Measurements from ENCODE around the gene DNAH14.
A peak's percentile ranks its signal among the peaks of the same experiment; 100 is the strongest.
"Not testable (repeated sequence)": the region's sequence is repeated elsewhere in the genome, so short reads cannot be mapped to it uniquely, and the experiment has no call there.

Gene DNAH14

DNA sequence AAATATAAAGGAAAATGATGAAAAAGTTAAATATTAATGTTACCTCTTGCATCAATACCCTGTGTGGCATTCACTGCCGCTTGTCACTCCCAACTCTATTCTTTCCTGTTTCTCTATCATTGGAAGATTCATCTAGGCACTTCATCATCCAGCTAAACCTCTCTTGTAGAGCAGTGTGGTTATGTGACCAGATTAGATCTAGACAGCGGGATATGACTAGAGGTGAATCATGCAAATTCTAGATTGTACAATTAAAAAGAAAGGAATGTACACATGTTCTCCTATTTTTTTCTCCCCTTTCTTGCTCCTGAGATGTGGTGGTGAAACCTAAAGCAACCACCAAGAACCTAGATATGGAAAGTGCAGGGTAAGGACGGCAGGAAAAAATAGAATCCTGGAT is 324.3 kb downstream of the DNAH14 start:
- DNase-seq = no peak

DNA sequence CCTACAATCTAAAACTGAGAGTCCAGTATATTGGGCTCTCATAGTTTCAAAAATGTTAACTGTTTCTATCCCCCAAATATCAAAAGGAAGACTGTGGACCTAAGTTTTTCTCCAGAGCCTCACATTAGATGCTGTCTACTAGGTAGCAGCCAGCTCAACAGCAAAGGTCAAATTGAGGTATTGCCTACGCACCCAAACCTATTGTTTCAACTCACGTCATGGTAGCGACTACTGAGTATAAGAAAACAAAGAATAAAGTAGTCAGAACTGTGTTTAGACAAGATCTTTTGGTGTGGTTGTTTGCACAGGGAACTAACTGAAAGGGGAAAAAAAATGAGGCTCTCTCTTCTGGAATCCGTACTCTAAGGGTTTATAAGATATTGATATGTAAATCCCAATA is 325.2 kb downstream of the DNAH14 start:
- DNase-seq = no peak

DNA sequence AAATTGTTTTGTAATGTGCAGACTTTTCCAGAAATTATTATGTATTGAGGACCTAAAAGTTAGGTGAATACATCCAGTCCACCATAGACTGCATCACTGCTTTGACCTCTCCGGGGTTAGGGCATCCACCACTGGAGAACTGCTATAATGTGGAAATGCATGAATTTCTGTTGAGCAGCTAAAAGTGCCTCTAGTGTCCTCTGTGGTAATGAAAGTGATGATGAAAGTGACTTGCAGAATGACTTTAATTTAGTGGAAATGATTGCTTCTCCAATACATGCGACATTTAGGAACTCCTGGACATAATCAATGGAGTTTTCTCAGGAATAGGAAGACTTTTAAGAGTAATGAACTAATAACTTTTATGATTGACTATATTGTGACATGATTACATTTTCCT is 327.6 kb downstream of the DNAH14 start:
- DNase-seq = no peak

DNA sequence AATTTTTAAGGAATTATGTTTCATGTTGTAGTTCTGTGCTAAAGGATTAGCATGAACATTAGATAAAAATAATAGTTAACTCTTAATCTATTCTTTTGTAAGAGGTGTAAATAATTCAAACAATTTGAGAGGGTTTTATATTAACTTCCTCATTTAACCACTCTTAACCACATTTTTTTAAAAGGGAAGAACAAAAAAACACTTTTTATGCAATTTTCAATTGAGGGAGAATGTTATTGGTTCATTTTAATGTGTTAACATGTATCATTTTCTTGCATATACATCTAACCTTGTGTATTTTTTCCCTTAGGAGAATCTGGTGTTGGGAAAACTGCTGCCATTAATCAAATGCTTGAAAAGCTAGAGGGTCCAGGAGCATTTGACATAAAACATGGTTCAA is 329.3 kb downstream of the DNAH14 start:
- DNase-seq = no peak

DNA sequence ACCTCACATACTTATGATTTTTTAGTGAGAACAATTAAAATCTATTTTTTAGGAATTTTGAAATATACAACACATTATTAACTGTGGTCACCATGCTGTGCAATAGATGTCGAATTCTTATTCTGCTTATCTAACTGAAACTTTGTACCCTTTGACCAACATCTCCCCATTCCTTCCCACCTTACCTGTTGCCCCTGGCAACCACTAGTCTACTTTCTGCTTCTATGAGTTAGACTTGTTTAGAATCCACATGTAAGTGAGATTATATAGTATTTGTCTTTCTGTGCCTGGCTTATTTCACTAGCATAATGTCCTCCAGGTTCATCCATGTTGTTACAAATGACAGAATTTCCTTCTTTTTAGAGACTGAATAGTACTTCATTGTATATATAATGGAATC is 330.1 kb downstream of the DNAH14 start:
- no peak for DNase-seq

DNA sequence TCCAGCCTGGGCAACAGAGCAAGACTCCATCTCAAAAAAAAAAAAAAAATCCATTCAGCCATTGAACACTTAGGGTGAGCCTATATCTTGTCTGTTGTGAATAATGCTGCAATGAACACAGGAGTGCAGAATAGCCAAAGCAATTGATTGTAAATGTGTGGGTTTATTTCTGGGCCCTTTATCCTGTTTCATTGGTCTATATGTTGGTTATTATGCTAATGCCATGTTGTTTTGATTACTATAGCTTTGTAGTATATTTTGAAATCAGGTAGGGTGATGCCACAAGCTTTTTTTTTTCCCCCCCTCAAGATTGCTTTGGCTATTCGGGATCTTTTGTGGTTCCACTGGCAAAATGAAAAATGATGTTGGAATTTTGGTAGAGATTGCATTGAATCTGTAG is 330.8 kb downstream of the DNAH14 start:
- no peak for DNase-seq

DNA sequence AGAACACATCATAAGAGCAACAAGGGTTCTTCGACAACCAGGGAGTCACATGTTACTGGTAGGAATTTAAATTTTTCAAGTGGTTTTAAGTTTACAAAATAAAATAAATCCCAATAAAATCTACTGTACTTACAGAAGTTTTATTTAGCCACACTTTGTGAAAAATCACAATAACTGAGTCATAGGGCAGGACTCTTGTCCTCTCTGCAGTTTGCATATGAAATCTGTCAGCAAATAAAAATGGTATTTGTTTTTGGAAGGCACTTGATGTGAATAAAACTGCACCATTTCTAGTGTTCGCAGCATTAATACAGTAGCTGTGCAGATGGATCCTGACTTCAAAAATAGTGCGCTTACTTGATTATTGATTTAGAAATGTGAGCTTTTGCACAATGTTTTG is 348.0 kb downstream of the DNAH14 start:
- no peak for DNase-seq

DNA sequence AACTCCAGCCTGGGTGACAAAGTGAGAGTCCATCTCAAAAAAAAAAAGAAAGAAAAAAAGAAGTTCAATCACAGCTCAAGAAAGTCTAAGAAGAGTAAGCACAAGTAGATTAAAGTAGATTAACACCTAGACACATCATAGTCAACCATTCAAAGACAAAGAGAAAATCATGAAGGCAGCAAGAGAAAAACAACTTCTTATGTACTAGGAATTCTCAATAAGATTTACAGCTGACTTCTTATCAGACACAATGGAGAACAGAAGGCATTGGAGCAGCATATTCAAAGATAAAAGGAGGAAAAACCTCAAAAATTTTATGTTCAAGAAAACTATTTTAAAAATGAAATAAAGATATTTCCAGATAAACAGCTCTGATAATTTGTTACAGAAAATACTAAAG is 351.1 kb downstream of the DNAH14 start:
- no peak for DNase-seq

DNA sequence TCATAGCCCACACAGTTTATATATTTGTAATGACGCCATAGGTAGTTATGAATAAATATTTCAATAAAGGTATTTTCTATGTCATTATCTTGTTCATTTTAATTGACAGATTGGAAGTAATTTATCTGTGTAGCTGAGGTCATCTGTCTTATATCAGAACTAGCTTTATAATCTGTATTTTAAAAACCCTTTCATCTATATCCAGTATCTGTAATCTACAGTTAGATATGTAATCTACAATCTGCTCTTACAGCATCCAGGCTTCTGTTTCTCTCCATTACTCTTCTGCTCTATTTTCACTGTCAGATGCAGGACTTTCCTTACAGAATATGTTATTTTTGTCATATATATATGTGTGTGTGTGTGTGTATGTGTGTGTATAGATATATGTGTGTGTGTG is 360.8 kb downstream of the DNAH14 start:
- DNase-seq = no peak

DNA sequence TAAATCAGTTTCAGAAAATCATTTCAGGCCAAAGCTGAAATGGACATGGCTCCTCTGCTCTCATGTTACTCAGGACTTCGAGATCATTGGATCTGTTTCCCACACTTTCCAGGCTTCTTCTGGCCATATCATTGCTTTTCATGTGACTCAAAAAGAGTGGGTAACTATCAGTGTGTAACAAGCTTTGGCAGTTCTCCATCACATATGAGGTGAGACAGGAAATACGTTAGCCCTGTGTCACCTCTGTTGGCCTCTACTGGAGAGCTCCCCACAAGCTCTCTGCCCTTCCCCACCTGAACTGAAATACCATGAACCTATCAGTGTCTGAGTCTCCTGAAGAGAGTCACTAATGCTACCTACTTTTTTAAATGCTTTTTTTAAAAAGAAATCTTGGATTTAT is 370.1 kb downstream of the DNAH14 start:
- no peak for DNase-seq

DNA sequence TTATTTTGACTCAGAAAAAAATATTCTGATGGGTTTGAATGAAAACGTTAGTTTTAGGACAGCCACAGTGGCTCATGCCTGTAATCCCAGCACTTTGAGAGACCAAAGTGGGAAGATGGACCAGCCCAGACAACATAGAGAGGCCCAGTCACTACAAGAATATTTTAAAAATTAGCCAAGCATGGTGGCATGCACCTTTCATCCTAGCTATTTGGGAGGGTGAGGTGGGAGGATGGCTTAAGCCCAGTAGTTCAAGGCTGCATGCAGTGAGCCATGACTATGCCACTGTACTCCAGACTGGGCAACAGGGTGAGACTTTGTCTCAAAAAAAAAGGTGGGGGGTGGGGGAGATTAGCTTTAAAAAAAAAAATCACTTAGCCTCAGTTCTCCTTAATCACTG is 370.9 kb downstream of the DNAH14 start:
- no peak for DNase-seq

DNA sequence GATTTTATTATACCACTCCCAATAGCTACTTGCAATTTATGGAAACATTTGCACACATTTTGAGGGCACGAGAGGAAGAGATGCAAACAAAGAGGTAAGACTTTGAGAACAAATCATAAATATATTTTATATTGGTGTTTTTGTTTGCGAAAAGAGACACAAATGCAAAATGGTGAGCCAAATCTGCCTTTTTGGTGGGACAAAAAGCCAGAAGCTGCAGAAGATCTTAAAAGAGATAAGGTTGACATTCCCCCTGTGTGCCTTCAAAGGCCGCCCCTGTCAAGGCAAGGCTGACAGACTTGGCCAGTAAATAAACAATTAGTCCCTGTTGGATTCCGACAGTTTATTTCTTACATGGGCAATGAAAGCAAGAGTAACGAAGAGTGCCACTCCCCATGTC is 375.5 kb downstream of the DNAH14 start:
- no peak for DNase-seq

DNA sequence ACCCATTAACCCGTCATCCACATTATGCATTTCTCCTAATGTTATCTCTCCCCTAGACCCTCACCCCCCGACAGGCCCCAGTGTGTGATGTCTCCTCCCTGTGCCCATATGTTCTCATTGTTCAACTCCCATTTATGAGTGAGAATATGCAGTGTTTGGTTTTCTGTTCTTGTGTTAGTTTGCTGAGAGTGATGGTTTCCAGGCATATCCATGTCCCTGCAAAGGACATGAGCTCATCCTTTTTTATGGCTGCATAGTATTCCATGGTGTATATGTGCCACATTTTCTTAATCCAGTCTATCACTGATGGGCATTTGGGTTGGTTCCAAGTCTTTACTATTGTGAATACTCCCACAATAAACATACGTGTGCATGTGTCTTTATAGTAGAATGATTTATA is 381.1 kb downstream of the DNAH14 start:
- not testable (repeated sequence) for DNase-seq

DNA sequence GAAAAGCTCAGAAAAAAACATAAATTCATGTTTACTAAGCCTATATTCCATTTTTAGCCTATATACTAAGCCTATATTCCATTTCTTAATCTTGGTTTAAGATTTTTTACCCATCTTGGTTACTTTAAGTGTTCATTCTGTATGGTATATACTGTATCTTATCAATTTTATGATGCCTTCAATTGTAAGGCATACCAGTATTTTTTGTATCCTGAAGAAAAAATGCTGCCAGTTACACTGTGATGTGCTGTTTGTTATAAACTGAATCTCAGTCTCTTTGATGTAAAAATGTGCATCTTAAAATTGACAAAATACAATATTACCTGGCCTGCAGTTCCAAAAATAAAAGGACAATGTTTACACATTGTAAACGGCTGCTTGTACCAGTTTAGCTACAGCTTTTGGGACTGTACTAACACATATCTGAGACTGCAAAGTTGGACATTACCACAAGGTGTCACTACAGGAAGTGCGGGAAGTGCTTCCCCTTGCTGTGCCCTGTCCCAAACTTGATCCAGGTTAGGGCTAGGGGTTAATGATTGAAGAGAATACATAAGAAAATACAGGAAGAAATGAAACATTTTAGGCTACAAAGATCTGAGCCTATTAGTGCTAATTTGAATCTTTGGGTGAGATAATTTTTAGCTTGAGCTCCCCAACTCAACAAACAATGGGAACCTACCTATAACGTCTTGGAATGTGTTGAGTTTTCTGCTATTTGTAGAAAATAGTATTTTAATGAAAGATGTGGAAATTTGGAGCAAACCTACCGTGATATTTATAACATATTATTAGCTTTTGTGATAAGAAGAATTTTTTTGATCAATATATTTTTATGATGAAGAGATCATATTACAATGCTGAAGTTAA is 389.5 kb downstream of the DNAH14 start:
- peak in 3 of 51 donors; percentile 1 to 5 (median 1) for DNase-seq

DNA sequence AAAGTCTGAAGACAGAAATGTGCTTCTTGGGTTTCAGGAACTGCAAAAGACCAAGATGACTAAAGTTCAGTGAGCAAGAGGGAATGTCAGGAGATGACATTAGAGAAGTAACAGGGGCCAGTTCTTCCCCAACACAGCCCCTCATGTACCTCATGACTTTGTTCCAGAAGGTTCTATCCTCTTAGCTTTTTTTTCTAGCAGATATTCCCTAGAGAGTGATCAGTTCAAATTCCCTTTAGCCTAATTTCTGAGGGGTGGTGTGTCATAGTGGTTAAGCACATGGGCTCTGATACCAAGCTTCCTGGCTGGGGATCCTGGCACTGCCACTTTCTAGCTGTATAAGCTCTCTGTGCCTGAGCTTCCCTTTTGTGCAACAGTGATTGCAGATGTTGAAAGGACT is 390.4 kb downstream of the DNAH14 start:
- no peak for DNase-seq

DNA sequence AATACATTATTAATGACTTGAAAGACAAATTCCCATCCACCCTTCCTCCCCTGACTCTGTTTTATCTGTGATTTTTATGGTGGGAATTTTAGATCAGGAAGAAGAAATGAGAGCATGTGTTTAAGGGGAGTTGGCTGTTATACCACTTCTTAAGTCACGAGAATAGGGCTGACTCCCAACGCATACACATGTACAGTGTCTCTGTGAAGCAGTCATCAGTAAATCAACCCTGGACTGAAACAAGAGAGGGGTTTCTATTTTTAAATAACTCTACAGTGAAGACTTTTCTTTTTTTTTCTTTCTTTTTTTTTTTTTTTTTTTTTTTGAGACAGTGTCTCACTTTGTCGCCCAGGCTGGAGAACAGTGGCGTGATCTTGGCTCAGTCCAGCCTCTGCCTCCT is 392.3 kb downstream of the DNAH14 start:
- DNase-seq = no peak

DNA sequence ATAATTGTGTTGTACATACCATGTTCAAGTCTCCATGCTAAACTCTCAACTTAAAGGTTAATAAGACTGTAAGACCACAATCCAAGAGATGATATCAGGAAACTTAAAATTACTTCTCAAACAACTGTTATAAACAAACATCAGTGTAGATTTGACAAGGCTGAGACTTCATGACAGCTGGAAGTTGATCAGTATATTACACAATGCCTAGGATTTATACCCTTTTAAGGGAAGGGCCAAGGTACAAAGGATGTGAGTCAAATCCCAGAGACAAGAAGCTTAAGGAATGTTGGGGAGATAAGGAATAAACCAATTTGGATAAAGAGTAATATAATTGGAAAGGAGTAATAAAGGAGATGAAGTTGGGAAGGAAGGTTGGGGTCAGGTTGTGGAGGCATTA is 399.6 kb downstream of the DNAH14 start:
- DNase-seq = no peak

DNA sequence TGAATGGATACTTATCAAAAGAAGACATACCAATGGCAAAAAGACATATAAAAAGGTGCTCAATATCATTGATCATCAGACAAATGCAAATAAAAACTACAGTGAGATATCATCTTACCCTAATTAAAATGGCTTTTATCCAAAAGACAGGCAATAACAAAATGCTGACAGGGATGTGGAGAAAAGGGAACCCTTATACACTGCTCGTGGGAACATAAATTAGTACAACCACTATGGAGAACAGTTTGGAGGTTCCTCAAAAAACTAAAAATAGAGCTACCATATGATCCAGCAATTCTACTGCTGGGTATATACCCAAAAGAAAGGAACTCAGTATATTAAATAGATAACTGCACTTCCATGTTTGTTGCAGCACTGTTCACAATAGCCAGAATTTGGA is 400.5 kb downstream of the DNAH14 start:
- DNase-seq = not testable (repeated sequence)

DNA sequence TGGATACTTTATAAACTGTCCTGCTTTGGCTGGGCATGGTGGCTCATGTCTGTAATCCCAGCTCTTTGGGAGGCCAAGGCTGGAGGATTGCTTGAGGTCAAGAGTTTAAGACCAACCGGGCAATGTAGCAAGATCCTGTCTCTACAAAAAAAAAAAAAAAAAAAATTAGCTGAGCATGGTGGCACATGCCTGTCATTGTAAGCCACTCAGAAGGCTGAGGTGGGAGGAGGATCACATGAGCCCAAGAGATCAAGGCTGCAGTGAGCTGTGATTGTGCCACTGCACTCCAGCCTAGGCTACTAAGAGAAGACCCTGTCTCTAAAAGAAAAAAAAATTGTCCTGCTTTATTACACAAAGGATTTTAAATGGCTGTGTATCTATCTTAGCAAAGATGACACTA is 403.2 kb downstream of the DNAH14 start:
- DNase-seq = no peak

DNA sequence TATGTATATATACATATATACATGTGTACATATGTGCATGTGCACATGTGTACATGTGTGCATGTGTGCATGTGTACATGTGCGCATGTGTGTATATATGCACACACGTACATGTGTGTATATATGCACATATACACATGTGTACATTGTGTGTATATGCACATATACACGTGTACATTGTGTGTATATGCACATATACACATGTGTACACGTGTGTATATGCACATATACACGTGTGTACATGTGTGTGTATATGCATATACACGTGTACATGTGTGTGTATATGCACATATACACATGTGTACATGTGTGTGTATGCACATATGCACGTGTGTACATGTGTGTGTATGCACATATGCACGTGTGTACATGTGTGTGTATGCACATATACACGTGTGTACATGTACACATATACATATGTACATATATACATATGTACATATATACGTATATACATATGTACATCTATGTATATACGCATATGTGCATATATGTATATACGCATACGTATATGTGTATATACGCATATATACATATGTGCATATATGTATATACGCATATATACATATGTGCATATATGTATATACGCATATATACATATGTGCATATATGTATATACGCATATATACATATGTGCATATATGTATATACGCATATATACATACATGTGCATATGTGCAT is 405.8 kb downstream of the DNAH14 start:
- not testable (repeated sequence) for DNase-seq

DNA sequence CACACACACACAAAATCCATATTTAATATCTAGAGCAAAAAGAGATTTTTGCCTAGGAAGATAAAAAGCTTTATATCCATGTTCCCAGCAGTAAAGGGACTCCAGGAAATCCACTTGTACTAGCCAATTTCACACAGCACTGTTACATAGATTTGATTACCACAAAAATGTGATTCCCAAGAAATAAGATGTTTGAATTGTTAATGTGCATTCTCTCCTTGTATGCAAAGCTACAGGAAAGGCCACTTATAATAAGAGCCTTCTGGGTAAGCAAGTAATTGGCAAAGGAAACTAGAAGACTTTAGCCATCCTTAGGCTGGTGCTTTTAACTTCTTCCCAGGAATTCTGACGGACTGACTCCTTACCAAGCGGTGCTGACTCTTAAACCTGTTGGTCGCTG is 409.1 kb downstream of the DNAH14 start:
- no peak for DNase-seq

DNA sequence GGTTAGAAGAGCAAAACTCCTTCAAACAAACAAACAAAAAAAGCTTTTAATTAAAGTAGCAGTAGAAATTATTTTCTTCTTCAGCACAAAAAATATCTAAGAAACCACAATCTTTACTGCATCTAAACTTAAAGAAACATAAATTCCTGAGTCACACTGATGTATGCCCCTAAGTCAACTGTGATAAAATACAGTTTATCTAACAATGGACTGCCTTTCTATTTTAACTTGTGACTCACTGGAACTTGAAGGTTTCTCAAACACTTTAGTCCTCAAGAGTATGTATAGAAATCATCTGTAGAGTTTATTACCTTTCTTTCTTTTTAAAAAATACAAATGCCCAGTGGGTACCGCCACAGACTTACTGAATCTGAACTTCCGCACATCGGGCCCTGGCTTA is 412.2 kb downstream of the DNAH14 start:
- no peak for DNase-seq

DNA sequence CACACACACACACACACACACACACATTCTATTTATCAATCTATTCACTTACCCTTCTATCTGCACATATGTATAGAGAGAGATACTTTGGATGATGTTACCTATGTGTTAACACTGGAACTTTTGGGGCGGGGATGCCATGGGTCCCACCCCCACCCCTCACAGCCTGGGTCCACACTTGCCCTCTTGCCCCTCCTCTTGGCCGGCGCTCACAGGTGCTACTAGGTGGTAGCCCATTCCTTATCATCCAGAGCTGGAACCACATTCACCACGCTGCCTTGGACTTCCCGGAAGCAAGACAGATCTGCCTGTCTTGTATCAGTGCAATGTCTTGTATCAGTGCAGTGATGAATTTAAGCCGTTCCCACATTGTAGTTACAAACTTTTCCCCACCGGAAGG is 413.2 kb downstream of the DNAH14 start:
- no peak for DNase-seq
